Measurements from ENCODE around the gene SLC25A12. TPM values are rescaled to one million over a fixed set of nuclear protein-coding genes. Genes with fewer than 3 reads are reported as not detected.
A peak's percentile ranks its signal among the peaks of the same experiment; 100 is the strongest.

The SLC25A12 gene
- total RNA-seq, 1 experiment from 2014 or later = 17.7 TPM

DNA sequence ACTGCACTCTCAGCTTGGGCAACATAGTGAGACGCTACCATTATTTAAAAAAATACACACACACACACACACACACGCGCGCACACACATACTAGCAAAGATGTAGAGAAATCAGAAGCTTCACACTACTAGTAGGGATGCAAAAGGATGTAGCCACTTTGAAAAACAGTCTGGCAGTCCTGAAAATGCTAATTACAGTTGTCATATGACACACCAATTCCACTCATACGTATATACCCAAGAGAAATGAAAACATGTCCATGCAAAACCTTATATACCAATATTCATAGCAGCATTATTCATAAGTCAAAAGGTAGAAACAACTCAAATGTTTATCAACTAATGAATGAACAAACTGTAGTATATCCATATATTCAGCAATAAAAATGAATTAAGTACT, 90.3 kb downstream of the SLC25A12 start:
- Histone ChIP-seq H3K36me3 (ENCODE audit: insufficient read depth, low read length, poor library complexity, severe bottlenecking) (no peaks in the 10 kb centered on the region), H3K4me3 (ENCODE audit: low read depth, low read length, poor library complexity, severe bottlenecking) (no peak overlapping the region), H3K4me1 (ENCODE audit: insufficient read depth, low read length, poor library complexity, severe bottlenecking) (no peaks in the 10 kb centered on the region), H3K27ac (ENCODE audit: low read depth, low read length, poor library complexity, severe bottlenecking) (no peak overlapping the region), H3K9me3 (ENCODE audit: low read depth, low read length, poor library complexity, severe bottlenecking) (no peaks in the 10 kb centered on the region), H3K27me3 (replicated peaks; ENCODE audit: insufficient read depth, low read depth, low read length, poor library complexity) (no peaks in the 10 kb centered on the region)
- no peak for DNase-seq (ENCODE audit: low spot score)
- intact Hi-C loops (cut with micrococcal nuclease; ENCODE audit: unreplicated experiment) = loop anchor here (10.0 kb wide), 1 partner anchor 229 kb away; no protein-coding TSS in a partner anchor
- TF ChIP-seq EZH2 (IDR thresholded peaks at IDR 0.05; ENCODE audit: borderline replicate concordance, low read depth, low read length, poor library complexity, severe bottlenecking) = no peak
- TF ChIP-seq, protein P1, sequence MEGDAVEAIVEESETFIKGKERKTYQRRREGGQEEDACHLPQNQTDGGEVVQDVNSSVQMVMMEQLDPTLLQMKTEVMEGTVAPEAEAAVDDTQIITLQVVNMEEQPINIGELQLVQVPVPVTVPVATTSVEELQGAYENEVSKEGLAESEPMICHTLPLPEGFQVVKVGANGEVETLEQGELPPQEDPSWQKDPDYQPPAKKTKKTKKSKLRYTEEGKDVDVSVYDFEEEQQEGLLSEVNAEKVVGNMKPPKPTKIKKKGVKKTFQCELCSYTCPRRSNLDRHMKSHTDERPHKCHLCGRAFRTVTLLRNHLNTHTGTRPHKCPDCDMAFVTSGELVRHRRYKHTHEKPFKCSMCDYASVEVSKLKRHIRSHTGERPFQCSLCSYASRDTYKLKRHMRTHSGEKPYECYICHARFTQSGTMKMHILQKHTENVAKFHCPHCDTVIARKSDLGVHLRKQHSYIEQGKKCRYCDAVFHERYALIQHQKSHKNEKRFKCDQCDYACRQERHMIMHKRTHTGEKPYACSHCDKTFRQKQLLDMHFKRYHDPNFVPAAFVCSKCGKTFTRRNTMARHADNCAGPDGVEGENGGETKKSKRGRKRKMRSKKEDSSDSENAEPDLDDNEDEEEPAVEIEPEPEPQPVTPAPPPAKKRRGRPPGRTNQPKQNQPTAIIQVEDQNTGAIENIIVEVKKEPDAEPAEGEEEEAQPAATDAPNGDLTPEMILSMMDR (conservative IDR thresholded peaks at IDR 0.05; ENCODE audit: low read depth, low read length) = no peak
- no TSS peak for BruUV-seq (replicated peaks)
- ChIA-PET CTCF (no interaction called here), POLR2A (ENCODE audit: low non-redundant PET) (no interaction called here)

DNA sequence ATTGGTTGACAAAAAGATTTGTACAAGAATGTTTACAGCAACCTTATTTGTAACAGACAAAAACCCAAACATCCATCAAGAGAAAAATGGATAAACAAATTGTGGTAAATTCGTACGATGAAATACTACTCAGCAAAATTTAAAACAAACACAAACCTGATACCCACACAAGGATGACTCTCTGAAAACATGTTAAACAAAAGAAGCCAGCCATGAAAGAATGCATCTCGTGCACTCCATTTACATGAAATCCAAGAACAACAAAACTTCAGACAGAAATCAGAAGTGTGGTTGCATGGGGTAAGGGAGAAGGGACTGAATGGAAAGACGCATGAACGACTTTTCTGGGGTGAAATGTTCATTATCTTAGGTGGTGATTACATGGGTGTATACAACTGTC, 93.4 kb downstream of the SLC25A12 start:
- CTCF ChIA-PET = no interaction called here
- Histone ChIP-seq H3K9me3 (ENCODE audit: low read depth, low read length, poor library complexity, severe bottlenecking) (no peaks in the 10 kb centered on the region), H3K4me3 (ENCODE audit: low read depth, low read length, poor library complexity, severe bottlenecking) (no peak overlapping the region), H3K27ac (ENCODE audit: low read depth, low read length, poor library complexity, severe bottlenecking) (no peak overlapping the region), H3K27me3 (replicated peaks; ENCODE audit: insufficient read depth, low read depth, low read length, poor library complexity) (no peaks in the 10 kb centered on the region), H3K36me3 (ENCODE audit: insufficient read depth, low read length, poor library complexity, severe bottlenecking) (no peaks in the 10 kb centered on the region), H3K4me1 (ENCODE audit: insufficient read depth, low read length, poor library complexity, severe bottlenecking) (peaks cover 14% of the 10 kb centered on the region)
- no peak for DNase-seq (ENCODE audit: low spot score)
- intact Hi-C loops (cut with micrococcal nuclease; ENCODE audit: unreplicated experiment) = loop anchor here (10.0 kb wide), 1 partner anchor 226 kb away; no protein-coding TSS in a partner anchor
- TF ChIP-seq, protein P1 (conservative IDR thresholded peaks at IDR 0.05; ENCODE audit: low read depth, low read length) = no peak
- no peak for TF ChIP-seq EZH2 (IDR thresholded peaks at IDR 0.05; ENCODE audit: borderline replicate concordance, low read depth, low read length, poor library complexity, severe bottlenecking)
- POLR2A ChIA-PET (ENCODE audit: low non-redundant PET) = no interaction called here
- BruUV-seq (replicated peaks) = no TSS peak

DNA sequence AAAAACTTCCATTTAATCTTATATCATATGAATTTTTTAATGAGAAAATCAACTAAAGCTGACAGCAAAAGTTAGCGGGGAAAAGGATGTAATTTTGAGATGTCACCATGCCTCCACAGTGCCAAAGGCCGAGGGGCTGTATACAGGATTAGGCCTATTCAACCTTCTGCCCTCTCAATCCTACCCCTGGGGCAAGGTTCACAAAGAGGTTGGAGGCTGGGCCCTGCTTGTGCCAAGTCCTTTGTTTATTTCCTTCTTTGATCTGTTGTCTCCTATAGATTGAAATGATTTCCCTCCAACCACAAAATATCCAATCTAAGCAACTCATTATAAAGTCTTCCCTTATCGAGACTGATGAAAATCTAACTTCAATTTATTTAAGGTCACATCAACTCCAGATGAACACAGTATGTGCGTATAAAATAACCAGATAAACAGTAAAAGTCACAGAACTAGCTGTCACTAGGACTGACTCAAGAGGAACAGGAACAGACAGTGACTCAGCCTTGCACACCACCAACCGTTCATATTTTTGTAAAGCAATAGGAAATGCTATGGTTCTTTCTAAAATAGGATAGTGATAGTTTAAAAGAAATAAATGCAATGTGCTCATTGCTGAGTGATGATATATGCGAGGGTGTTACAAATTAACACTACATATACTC, 95.8 kb downstream of the SLC25A12 start:
- Histone ChIP-seq H3K27ac (ENCODE audit: low read depth, low read length, poor library complexity, severe bottlenecking) (peak overlapping the region; percentile 26), H3K9me3 (ENCODE audit: low read depth, low read length, poor library complexity, severe bottlenecking) (no peaks in the 10 kb centered on the region), H3K4me1 (ENCODE audit: insufficient read depth, low read length, poor library complexity, severe bottlenecking) (peaks cover 37% of the 10 kb centered on the region), H3K36me3 (ENCODE audit: insufficient read depth, low read length, poor library complexity, severe bottlenecking) (no peaks in the 10 kb centered on the region), H3K4me3 (ENCODE audit: low read depth, low read length, poor library complexity, severe bottlenecking) (no peak overlapping the region), H3K27me3 (replicated peaks; ENCODE audit: insufficient read depth, low read depth, low read length, poor library complexity) (no peaks in the 10 kb centered on the region)
- intact Hi-C loops (cut with micrococcal nuclease; ENCODE audit: unreplicated experiment) = no loop called here
- no TSS peak for BruUV-seq (replicated peaks)
- no peak for DNase-seq (ENCODE audit: low spot score)
- ChIA-PET POLR2A (ENCODE audit: low non-redundant PET) (no interaction called here), CTCF (interaction anchor here (0.7 kb wide), 1 partner anchor 315 kb away, joined by 4 read pairs; no protein-coding TSS in a partner anchor)
- TF ChIP-seq, protein P1 (conservative IDR thresholded peaks at IDR 0.05; ENCODE audit: low read depth, low read length) = no peak
- TF ChIP-seq EZH2 (IDR thresholded peaks at IDR 0.05; ENCODE audit: borderline replicate concordance, low read depth, low read length, poor library complexity, severe bottlenecking) = no peak
